ENCODE results near the gene DERL3.
"Not testable (repeated sequence)": the region's sequence is repeated elsewhere in the genome, so short reads cannot be mapped to it uniquely, and the experiment has no call there.

Gene DERL3

GRCh38 chr22:23838681-23839468, at the start of gene DERL3:
DERL3 (minus strand) TSS chr22:23839006; CDS start chr22:23838987, 19 bp downstream.
- peak; percentile 99 to 100 for DNase-seq (ENCODE audit: low spot score in 2 of 2)
- H3K4me3 ChIP-seq: peak within 1 kb of the TSS; percentile 42
- no peaks in the 10 kb centered on the region for H3K27me3 ChIP-seq (ENCODE audit: low read depth)
- H3K36me3 ChIP-seq (replicated peaks): peaks cover 14% of the 10 kb centered on the region; the same call in 1 of the 2 replicates
- H3K4me1 ChIP-seq: peaks cover 7% of the 10 kb centered on the region
- in situ Hi-C loops (cut with MboI; ENCODE audit: low sequenced_read_pairs): loop anchor here (10.0 kb wide), 1 partner anchor 64 kb away; the partner anchor contains the start of gene MMP11
- H3K9me3 ChIP-seq: no peaks in the 10 kb centered on the region

GRCh38 chr22:23884140-23884539, 45.3 kb upstream of the DERL3 start:
- no peaks in the 10 kb centered on the region; the same call in 1 of the 2 replicates for H3K36me3 ChIP-seq (replicated peaks)
- peaks cover 7% of the 10 kb centered on the region for H3K4me1 ChIP-seq
- in situ Hi-C loops (cut with MboI; ENCODE audit: low sequenced_read_pairs): no loop called here
- H3K4me3 ChIP-seq: no peak overlapping the region
- H3K9me3 ChIP-seq: no peaks in the 10 kb centered on the region
- H3K27me3 ChIP-seq (ENCODE audit: low read depth): no peaks in the 10 kb centered on the region
- DNase-seq (ENCODE audit: low spot score in 2 of 2): no peak

DNA sequence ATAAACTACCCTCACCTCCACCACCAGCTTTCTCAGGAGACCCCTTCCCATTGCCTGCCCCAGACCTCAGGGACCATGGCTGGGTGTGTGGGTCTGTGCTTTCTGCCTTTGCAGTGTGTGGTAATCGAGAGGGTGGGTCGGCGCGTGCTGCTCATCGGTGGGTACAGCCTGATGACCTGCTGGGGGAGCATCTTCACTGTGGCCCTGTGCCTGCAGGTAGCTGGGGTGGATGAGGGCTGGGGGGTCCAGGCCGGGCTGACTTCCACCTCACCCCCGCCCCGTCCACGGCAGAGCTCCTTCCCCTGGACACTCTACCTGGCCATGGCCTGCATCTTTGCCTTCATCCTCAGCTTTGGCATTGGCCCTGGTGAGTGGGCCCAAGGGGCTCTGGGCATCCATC, 44.9 kb upstream of the DERL3 start:
- Histone ChIP-seq H3K9me3 (no peaks in the 10 kb centered on the region), H3K36me3 (replicated peaks) (no peaks in the 10 kb centered on the region; the same call in 1 of the 2 replicates), H3K27me3 (ENCODE audit: low read depth) (no peaks in the 10 kb centered on the region), H3K4me3 (no peak overlapping the region), H3K4me1 (peaks cover 7% of the 10 kb centered on the region)
- in situ Hi-C loops (cut with MboI; ENCODE audit: low sequenced_read_pairs): no loop called here
- no peak for DNase-seq (ENCODE audit: low spot score in 2 of 2)

GRCh38 chr22:23882370-23882769, 43.6 kb upstream of the DERL3 start:
- no peaks in the 10 kb centered on the region; the same call in 1 of the 2 replicates for H3K36me3 ChIP-seq (replicated peaks)

GRCh38 chr22:23878219-23878618, 39.4 kb upstream of the DERL3 start:
- no peaks in the 10 kb centered on the region for H3K4me1 ChIP-seq
- in situ Hi-C loops (cut with MboI; ENCODE audit: low sequenced_read_pairs): no loop called here
- no peak for DNase-seq (ENCODE audit: low spot score in 2 of 2)
- peaks cover 2% of the 10 kb centered on the region for H3K36me3 ChIP-seq (replicated peaks)
- H3K27me3 ChIP-seq (ENCODE audit: low read depth): no peaks in the 10 kb centered on the region
- H3K9me3 ChIP-seq: no peaks in the 10 kb centered on the region
- no peak overlapping the region for H3K4me3 ChIP-seq

More at GRCh38 chr22:23882370-23882769, 43.6 kb upstream of the DERL3 start:
- Histone ChIP-seq H3K4me1 (no peaks in the 10 kb centered on the region), H3K4me3 (no peak overlapping the region), H3K9me3 (no peaks in the 10 kb centered on the region), H3K27me3 (ENCODE audit: low read depth) (no peaks in the 10 kb centered on the region)
- in situ Hi-C loops (cut with MboI; ENCODE audit: low sequenced_read_pairs): no loop called here
- DNase-seq (ENCODE audit: low spot score in 2 of 2): no peak

DNA sequence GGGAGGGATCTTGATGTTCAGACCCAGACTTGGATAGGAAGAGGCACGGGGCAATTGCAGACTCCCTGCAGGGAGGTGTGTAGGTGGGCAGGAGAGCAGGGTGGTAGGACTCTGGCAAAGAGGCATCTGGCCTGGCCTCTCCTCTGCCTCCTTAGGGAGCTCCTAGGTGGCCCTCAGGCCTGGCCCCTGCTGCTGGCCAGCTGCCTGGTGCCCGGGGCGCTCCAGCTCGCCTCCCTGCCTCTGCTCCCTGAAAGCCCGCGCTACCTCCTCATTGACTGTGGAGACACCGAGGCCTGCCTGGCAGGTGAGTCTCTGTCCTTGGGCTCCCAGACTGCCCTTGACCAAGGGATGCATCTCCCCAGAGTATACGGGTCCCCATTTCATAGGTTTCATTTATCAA, 38.8 kb upstream of the DERL3 start:
- Histone ChIP-seq H3K27me3 (ENCODE audit: low read depth) (no peaks in the 10 kb centered on the region), H3K4me1 (no peaks in the 10 kb centered on the region), H3K9me3 (no peaks in the 10 kb centered on the region), H3K36me3 (replicated peaks) (peaks cover 2% of the 10 kb centered on the region), H3K4me3 (no peak overlapping the region)
- in situ Hi-C loops (cut with MboI; ENCODE audit: low sequenced_read_pairs): no loop called here
- DNase-seq (ENCODE audit: low spot score in 2 of 2): no peak

GRCh38 chr22:23875801-23876200, 37.0 kb upstream of the DERL3 start:
- no peak for DNase-seq (ENCODE audit: low spot score in 2 of 2)
- in situ Hi-C loops (cut with MboI; ENCODE audit: low sequenced_read_pairs): no loop called here

GRCh38 chr22:23874871-23875270, 36.1 kb upstream of the DERL3 start:
- DNase-seq (ENCODE audit: low spot score in 2 of 2): no peak
- in situ Hi-C loops (cut with MboI; ENCODE audit: low sequenced_read_pairs): no loop called here
- H3K36me3 ChIP-seq (replicated peaks): peaks cover 2% of the 10 kb centered on the region
- H3K4me1 ChIP-seq: no peaks in the 10 kb centered on the region
- H3K4me3 ChIP-seq: no peak overlapping the region
- no peaks in the 10 kb centered on the region for H3K27me3 ChIP-seq (ENCODE audit: low read depth)
- H3K9me3 ChIP-seq: no peaks in the 10 kb centered on the region

More at GRCh38 chr22:23875801-23876200, 37.0 kb upstream of the DERL3 start:
- Histone ChIP-seq H3K9me3 (no peaks in the 10 kb centered on the region), H3K27me3 (ENCODE audit: low read depth) (no peaks in the 10 kb centered on the region), H3K36me3 (replicated peaks) (peaks cover 2% of the 10 kb centered on the region), H3K4me3 (no peak overlapping the region), H3K4me1 (no peaks in the 10 kb centered on the region)

GRCh38 chr22:23868580-23868979, 29.8 kb upstream of the DERL3 start:
- Histone ChIP-seq H3K4me1 (no peaks in the 10 kb centered on the region), H3K36me3 (replicated peaks) (peaks cover 8% of the 10 kb centered on the region), H3K9me3 (no peaks in the 10 kb centered on the region), H3K27me3 (ENCODE audit: low read depth) (no peaks in the 10 kb centered on the region), H3K4me3 (no peak overlapping the region)
- in situ Hi-C loops (cut with MboI; ENCODE audit: low sequenced_read_pairs): loop anchor here (10.0 kb wide), 1 partner anchor 86 kb away; no protein-coding TSS in a partner anchor
- DNase-seq (ENCODE audit: low spot score in 2 of 2): no peak

DNA sequence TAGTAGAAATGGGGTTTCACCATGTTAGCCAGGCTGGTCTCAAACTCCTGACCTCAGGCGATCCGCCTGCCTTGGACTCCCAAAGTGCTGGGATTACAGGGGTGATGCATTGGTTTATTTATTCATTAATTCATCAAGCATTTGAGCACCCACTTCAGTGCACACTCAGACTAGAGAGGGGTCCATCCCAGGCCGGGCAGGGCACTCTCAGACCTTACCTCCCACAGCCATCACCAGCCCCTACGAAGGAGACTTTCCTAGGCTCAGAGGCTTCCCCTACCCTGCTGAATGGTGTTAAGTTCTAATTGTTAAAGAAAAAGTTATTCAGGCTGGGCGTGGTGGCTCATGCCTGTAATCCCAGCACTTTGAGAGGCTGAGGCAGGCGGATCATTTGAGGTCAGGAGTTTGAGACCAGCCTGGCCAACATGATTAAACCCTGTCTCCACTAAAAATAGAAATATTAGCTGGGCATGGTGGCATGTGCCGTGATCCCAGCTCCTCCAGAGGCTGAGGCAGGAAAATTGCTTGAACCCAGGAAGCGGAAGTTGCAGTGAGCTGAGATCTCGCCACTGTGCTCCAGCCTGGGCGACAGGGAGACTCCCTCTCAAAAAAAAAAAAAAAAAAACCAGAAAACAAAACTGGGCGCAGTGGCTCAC, 25.8 kb upstream of the DERL3 start:
- not testable (repeated sequence) for H3K27me3 ChIP-seq (ENCODE audit: low read depth); H3K36me3 ChIP-seq (replicated peaks); H3K4me3 ChIP-seq; H3K9me3 ChIP-seq; H3K4me1 ChIP-seq; DNase-seq (ENCODE audit: low spot score in 2 of 2)
- in situ Hi-C loops (cut with MboI; ENCODE audit: low sequenced_read_pairs): loop anchor here (10.0 kb wide), 1 partner anchor 90 kb away; no protein-coding TSS in a partner anchor

DNA sequence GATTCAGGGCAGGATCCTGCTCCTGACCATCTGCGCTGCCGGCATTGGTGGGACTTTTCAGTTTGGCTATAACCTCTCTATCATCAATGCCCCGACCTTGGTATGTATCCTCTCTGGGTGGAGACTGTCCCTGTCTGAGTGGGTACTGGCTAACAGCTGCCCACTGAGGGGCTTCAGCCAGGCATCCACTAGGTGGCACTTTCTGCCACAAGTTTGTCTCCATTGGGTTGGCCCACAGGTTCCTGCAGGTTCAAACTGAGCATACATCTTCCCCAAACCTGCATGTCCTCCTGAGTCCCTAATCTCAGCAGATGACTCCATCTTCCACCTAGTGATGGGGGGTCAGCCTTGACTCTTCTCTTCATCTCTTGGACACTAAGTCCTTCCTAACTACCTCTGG, 23.3 kb upstream of the DERL3 start:
- Histone ChIP-seq H3K27me3 (ENCODE audit: low read depth) (no peaks in the 10 kb centered on the region), H3K9me3 (no peaks in the 10 kb centered on the region), H3K4me3 (no peak overlapping the region), H3K36me3 (replicated peaks) (no peaks in the 10 kb centered on the region), H3K4me1 (peaks cover 7% of the 10 kb centered on the region; the same call in 1 of the 2 replicates)
- peak; percentile 17 to 67 for DNase-seq (ENCODE audit: low spot score in 2 of 2)
- in situ Hi-C loops (cut with MboI; ENCODE audit: low sequenced_read_pairs): loop anchor here (10.0 kb wide), 1 partner anchor 93 kb away; no protein-coding TSS in a partner anchor

GRCh38 chr22:23860187-23860586, 21.4 kb upstream of the DERL3 start:
- H3K4me1 ChIP-seq: peaks cover 11% of the 10 kb centered on the region
- not testable (repeated sequence) for H3K9me3 ChIP-seq; DNase-seq (ENCODE audit: low spot score in 2 of 2); H3K4me3 ChIP-seq; H3K27me3 ChIP-seq (ENCODE audit: low read depth); H3K36me3 ChIP-seq (replicated peaks)
- in situ Hi-C loops (cut with MboI; ENCODE audit: low sequenced_read_pairs): loop anchor here (10.0 kb wide), 1 partner anchor 95 kb away; no protein-coding TSS in a partner anchor

DNA sequence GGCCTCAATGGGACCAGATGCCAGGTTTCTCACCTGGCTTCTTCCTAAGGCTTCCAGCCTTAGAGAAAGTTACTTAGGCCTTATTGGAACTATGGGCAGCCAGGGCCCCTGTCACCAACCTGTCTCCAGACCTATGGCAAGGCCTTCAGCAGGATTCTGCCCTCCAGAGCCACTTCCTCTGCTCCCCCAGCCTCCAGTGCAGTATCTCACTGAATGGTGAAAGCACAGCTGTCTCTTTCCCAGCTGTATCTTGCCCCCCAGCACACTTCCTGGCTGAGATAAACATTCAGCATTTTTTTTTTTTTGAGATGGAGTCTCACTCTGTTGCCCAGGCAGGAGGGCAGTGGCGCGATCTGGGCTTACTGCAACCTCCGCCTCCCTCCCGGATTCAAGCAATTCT, 20.4 kb upstream of the DERL3 start:
- H3K4me3 ChIP-seq: no peak overlapping the region
- in situ Hi-C loops (cut with MboI; ENCODE audit: low sequenced_read_pairs): no loop called here
- no peaks in the 10 kb centered on the region for H3K27me3 ChIP-seq (ENCODE audit: low read depth)
- no peaks in the 10 kb centered on the region for H3K36me3 ChIP-seq (replicated peaks)
- no peaks in the 10 kb centered on the region for H3K9me3 ChIP-seq
- H3K4me1 ChIP-seq: peaks cover 11% of the 10 kb centered on the region
- no peak for DNase-seq (ENCODE audit: low spot score in 2 of 2)

- peaks cover 11% of the 10 kb centered on the region for H3K4me1 ChIP-seq
- H3K9me3 ChIP-seq: no peaks in the 10 kb centered on the region
- no peak for DNase-seq (ENCODE audit: low spot score in 2 of 2)
- H3K4me3 ChIP-seq: peak overlapping the region; percentile 49
- no peaks in the 10 kb centered on the region for H3K27me3 ChIP-seq (ENCODE audit: low read depth)
- in situ Hi-C loops (cut with MboI; ENCODE audit: low sequenced_read_pairs): no loop called here
- H3K36me3 ChIP-seq (replicated peaks): no peaks in the 10 kb centered on the region
Measured at GRCh38 chr22:23858484-23858815, 19.6 kb upstream of the DERL3 start.

Measured in HAP-1 (cell line).